ENCODE results near the gene VSIG10L2.

The VSIG10L2 gene

DNA sequence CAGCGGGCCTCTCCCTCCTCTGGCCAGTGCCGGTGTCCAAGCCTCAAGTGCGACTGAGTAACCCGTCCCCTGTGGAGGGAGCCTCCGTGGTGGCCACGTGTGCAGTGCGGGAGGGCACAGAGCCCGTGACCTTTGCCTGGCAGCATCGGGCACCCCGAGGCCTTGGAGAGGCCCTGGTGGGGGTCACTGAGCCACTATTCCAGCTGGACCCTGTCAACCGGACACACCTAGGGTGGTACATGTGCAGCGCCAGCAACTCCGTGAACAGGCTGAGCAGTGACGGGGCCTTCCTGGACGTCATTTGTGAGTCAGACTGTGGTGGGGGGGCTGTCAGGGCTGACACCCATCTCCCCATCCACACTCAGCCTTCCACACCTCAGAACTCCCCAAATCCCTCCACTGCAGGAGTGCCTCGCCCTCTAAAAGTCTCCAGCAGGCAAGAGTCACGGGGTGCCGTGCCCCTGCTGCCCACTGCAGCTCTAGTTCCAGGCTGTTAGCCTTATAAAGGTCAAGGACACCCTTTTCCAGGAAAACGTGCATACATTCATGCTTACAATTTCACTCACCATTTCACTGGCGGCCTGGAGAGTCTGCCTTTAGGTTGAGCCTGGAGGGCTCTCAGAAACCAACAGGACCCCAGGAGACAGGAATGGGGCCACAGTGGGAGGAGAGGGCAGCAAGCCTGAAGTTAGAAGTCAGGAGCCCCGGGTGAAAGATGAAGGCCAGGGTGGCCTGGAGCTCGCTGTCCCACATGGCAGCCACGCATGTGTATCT, 2.6 kb downstream of the VSIG10L2 start:
- H3K27ac Mint-ChIP-seq: no peak overlapping the region
- H3K27me3 Mint-ChIP-seq: peaks cover 16% of the 10 kb centered on the region
- no peaks in the 10 kb centered on the region for H3K4me1 Mint-ChIP-seq
- H3K4me3 Mint-ChIP-seq: no peak overlapping the region
- H3K36me3 Mint-ChIP-seq: no peaks in the 10 kb centered on the region
- H3K9me3 Mint-ChIP-seq: no peaks in the 10 kb centered on the region
- ATAC-seq (ENCODE audit: low read depth): no peak
- DNase-seq (ENCODE audit: low spot score in 2 of 2): no peak

GRCh38 chr11:125949271-125950177, 3.7 kb downstream of the VSIG10L2 start:
- H3K4me3 Mint-ChIP-seq: no peak overlapping the region
- H3K9me3 Mint-ChIP-seq: no peaks in the 10 kb centered on the region
- H3K27ac Mint-ChIP-seq: no peak overlapping the region
- peaks cover 12% of the 10 kb centered on the region for H3K27me3 Mint-ChIP-seq
- no peaks in the 10 kb centered on the region for H3K4me1 Mint-ChIP-seq
- ATAC-seq (ENCODE audit: low read depth) (no peak), DNase-seq (ENCODE audit: low spot score in 2 of 2) (no peak)
- no peaks in the 10 kb centered on the region for H3K36me3 Mint-ChIP-seq

GRCh38 chr11:125950178-125950490, 4.3 kb downstream of the VSIG10L2 start:
- DNase-seq (ENCODE audit: low spot score in 2 of 2): no peak
- no peak for ATAC-seq (ENCODE audit: low read depth)
- Mint-ChIP-seq H3K4me3 (no peak overlapping the region), H3K27me3 (peaks cover 11% of the 10 kb centered on the region), H3K36me3 (no peaks in the 10 kb centered on the region), H3K27ac (no peak overlapping the region), H3K9me3 (no peaks in the 10 kb centered on the region), H3K4me1 (no peaks in the 10 kb centered on the region)

DNA sequence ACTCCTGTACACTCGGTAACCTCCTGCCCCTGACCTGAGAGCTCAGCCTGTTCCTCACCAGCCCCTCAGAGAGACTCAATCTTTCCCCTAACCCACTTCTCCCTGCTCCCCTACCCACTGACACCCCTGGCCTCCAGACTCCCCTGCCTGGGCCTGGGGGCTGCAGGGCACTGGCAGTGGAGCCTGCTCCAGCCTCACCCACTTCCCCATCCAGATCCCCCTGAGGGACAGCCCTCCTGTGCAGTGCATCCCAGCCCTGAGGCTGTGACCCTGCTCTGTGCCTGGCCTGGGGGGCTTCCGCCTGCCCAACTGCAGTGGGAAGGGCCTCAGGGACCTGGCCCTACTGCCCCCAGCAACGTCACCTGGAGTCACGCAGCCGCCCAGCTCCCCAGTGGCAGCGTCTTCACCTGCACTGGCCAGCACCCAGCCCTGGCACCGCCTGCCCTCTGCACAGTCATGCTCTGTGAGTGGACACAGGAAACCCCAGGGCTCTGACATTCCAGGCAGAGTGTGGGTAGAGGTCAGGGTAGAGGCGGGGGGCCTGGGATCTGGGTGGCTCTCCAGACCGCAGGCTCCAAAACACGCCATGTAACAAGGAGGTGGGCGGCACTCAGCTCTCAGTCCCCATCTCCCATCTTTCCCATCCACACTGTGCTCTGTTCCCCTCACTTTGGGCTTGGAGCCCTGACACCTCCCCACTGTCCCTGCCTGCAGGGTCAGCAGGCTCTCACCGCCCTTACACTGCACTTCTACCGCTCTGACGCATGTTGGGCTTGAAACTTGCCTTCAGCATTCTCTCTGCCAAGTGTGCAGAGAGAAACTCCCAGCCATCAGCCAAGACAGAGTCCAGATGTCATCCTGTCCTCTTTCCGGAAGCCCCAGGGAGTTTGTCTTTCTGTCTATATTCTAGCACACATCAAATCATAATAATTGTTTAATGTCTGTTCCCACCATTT, 5.1 kb downstream of the VSIG10L2 start:
- ATAC-seq (ENCODE audit: low read depth) (no peak), DNase-seq (ENCODE audit: low spot score in 2 of 2) (no peak)
- Mint-ChIP-seq H3K4me3 (no peak overlapping the region), H3K27ac (no peak overlapping the region), H3K9me3 (no peaks in the 10 kb centered on the region), H3K4me1 (no peaks in the 10 kb centered on the region), H3K27me3 (peaks cover 13% of the 10 kb centered on the region), H3K36me3 (no peaks in the 10 kb centered on the region)

GRCh38 chr11:125951731-125952130, 5.9 kb downstream of the VSIG10L2 start:
- Mint-ChIP-seq H3K36me3 (no peaks in the 10 kb centered on the region), H3K27me3 (peaks cover 11% of the 10 kb centered on the region), H3K27ac (no peak overlapping the region), H3K9me3 (no peaks in the 10 kb centered on the region), H3K4me1 (no peaks in the 10 kb centered on the region), H3K4me3 (no peak overlapping the region)
- no peak for ATAC-seq (ENCODE audit: low read depth)
- DNase-seq (ENCODE audit: low spot score in 2 of 2): no peak

GRCh38 chr11:125952559-125952958, 6.7 kb downstream of the VSIG10L2 start:
- DNase-seq (ENCODE audit: low spot score in 2 of 2) (no peak), ATAC-seq (ENCODE audit: low read depth) (no peak)
- Mint-ChIP-seq H3K4me1 (no peaks in the 10 kb centered on the region), H3K9me3 (no peaks in the 10 kb centered on the region), H3K4me3 (no peak overlapping the region), H3K27ac (no peak overlapping the region), H3K27me3 (peaks cover 11% of the 10 kb centered on the region), H3K36me3 (no peaks in the 10 kb centered on the region)

DNA sequence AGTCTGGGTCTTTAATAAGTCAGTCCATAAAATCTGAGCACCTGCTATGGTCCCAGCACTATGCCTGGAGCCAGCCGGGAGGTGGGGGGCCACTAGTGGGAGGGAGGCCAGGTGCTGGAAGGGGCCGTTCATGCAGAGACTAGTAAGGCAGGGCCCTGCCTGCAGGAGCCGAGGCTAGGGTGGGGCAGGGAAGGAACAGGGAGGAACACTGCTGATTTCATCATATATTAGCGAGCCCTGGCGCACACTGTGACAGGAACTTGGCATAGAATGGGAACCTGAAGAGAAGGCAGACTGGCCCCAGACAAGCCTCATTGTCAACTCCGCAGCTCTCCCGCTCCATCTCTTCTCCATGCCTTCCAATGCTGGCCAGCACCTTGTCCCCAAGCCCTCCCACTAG, 7.1 kb downstream of the VSIG10L2 start:
- no peaks in the 10 kb centered on the region for H3K36me3 Mint-ChIP-seq
- H3K4me1 Mint-ChIP-seq: no peaks in the 10 kb centered on the region
- no peak overlapping the region for H3K27ac Mint-ChIP-seq
- DNase-seq (ENCODE audit: low spot score in 2 of 2) (no peak), ATAC-seq (ENCODE audit: low read depth) (no peak)
- no peaks in the 10 kb centered on the region for H3K9me3 Mint-ChIP-seq
- peaks cover 10% of the 10 kb centered on the region for H3K27me3 Mint-ChIP-seq
- H3K4me3 Mint-ChIP-seq: no peak overlapping the region

DNA sequence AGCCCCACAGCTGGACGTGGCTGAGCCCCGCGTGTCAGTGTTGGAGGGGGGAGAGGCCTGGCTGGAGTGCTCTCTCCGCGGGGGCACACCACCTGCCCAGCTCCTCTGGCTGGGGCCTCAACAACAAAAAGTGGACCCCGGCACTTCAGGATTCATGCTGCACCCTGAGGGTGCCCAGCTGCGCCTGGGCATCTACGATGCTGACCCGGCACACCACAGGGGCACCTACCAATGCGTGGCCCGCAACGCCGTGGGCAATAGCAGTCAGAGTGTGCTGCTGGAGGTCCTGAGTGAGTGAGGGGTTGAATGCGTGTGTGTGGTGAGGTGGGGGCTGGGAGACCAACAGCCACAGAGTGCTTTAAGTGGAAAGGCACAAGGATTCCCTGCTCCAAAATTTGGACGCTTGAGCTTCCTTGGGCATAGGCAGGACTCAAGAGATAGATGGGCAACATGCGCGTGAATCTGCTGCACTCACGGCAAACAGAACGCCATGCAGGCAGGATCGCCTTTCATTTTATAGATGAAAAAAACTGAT, 7.6 kb downstream of the VSIG10L2 start:
- no peaks in the 10 kb centered on the region for H3K9me3 Mint-ChIP-seq
- ATAC-seq (ENCODE audit: low read depth) (no peak), DNase-seq (ENCODE audit: low spot score in 2 of 2) (no peak)
- no peaks in the 10 kb centered on the region for H3K36me3 Mint-ChIP-seq
- H3K4me1 Mint-ChIP-seq: no peaks in the 10 kb centered on the region
- no peak overlapping the region for H3K27ac Mint-ChIP-seq
- H3K27me3 Mint-ChIP-seq: peaks cover 10% of the 10 kb centered on the region
- no peak overlapping the region for H3K4me3 Mint-ChIP-seq

DNA sequence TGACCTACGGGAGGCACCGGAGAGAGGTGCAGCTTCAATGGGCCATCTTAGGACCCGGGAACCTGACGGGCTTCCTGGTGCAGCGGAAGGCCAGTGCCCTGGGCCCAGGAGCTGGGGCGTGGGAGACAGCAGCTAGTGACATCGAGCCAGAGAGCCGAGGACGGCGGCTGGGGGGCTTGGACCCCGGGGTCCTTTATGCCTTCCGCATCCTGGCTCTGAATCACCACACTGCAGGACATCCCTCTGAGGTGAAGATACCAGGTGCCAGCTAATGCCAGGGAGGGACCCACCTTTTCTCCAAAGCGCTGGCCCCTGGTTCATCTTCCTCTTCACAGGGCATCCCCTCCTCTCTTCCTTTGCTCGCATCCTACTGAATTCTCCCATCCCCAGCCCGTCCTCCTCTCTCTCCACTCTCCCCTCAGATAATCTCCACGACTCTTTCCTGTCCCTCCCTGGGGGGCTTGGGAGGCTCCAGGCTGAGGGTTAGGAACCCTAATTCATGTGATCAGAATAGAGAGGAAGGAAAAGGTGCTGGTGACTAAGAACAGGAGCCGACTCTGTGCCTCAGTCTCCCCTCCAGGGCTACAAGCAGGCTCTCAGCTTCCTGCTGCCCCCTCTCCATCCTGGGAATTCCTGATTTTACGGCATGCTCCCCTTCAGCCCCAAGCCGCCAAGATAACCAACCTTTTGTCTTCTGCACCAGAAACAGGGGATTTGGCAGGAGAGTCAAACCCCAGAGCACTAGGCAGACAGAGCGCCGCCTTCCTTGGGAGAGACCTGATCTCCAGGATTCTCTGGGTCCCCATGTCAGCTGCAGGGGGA, 8.5 kb downstream of the VSIG10L2 start:
- no peak for DNase-seq (ENCODE audit: low spot score in 2 of 2)
- Mint-ChIP-seq H3K4me1 (no peaks in the 10 kb centered on the region), H3K27me3 (peaks cover 8% of the 10 kb centered on the region), H3K27ac (no peak overlapping the region), H3K36me3 (no peaks in the 10 kb centered on the region), H3K9me3 (no peaks in the 10 kb centered on the region), H3K4me3 (no peak overlapping the region)
- ATAC-seq (ENCODE audit: low read depth): no peak

DNA sequence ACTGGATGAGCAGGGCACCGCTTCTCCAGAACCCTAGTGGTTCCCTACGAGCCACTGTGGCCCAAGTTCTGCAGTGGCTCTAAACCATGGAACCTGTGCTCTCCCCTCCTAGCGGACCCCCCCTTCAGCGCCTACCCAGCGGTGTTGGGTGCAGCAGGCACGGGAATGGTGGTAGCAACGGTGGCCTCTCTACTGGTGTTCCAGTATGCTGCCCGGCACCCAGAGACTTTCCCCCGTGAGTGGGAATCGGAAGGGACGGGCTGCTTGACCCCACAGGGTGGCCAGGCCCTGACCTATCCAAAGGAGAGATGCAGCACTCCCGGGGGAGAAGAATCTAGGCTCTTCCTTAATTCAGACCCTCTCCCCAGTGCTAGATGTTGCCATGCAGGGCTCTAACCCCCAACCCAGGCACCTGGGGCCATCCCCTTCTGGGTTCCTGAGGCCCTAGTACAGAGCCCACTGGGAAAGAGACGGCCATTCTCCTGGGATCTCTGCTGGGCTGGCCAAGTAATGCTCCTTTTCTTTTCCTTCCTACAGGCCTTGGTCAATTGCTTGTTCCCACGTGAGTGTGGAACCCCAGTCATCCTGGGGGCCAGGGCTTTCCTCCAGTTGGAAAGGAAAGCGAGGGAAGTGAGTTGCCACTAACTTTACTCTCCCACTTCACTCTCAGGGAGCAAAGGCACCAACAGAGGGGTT, 9.2 kb downstream of the VSIG10L2 start:
- peaks cover 8% of the 10 kb centered on the region for H3K27me3 Mint-ChIP-seq
- H3K36me3 Mint-ChIP-seq: no peaks in the 10 kb centered on the region
- ATAC-seq (ENCODE audit: low read depth) (no peak), DNase-seq (ENCODE audit: low spot score in 2 of 2) (no peak)
- no peak overlapping the region for H3K4me3 Mint-ChIP-seq
- H3K27ac Mint-ChIP-seq: no peak overlapping the region
- no peaks in the 10 kb centered on the region for H3K4me1 Mint-ChIP-seq
- H3K9me3 Mint-ChIP-seq: no peaks in the 10 kb centered on the region

GRCh38 chr11:125955856-125956255, 10.0 kb downstream of the VSIG10L2 start:
- no peak overlapping the region for H3K27ac Mint-ChIP-seq
- no peak overlapping the region for H3K4me3 Mint-ChIP-seq
- H3K36me3 Mint-ChIP-seq: no peaks in the 10 kb centered on the region
- H3K4me1 Mint-ChIP-seq: no peaks in the 10 kb centered on the region
- DNase-seq (ENCODE audit: low spot score in 2 of 2): no peak
- peaks cover 8% of the 10 kb centered on the region for H3K27me3 Mint-ChIP-seq
- no peaks in the 10 kb centered on the region for H3K9me3 Mint-ChIP-seq
- no peak for ATAC-seq (ENCODE audit: low read depth)

GRCh38 chr11:125956391-125957134, 10.7 kb downstream of the VSIG10L2 start:
- Mint-ChIP-seq H3K4me3 (no peak overlapping the region), H3K27me3 (peaks cover 4% of the 10 kb centered on the region), H3K4me1 (no peaks in the 10 kb centered on the region), H3K9me3 (no peaks in the 10 kb centered on the region), H3K27ac (no peak overlapping the region), H3K36me3 (no peaks in the 10 kb centered on the region)
- ATAC-seq (ENCODE audit: low read depth): no peak
- no peak for DNase-seq (ENCODE audit: low spot score in 2 of 2)
